Fibroblast of skin of left quadriceps (primary cell): ENCODE measurements around the gene IGF1R.

ENCODE experiments used
- DNase-seq, 2 experiments: peaks; one replicate each; pipeline ENCODE4 v3.0.0-alpha.2; 2013; ENCODE audit warnings: low read depth in 2 of 2

The IGF1R gene

GRCh38 chr15:98724494-98724893, 76.2 kb downstream of the IGF1R start:
- no peak for DNase-seq

GRCh38 chr15:98725874-98726273, 77.5 kb downstream of the IGF1R start:
- DNase-seq = no peak

GRCh38 chr15:98727115-98728040, 79.0 kb downstream of the IGF1R start:
- DNase-seq = peak; percentile 85

GRCh38 chr15:98728082-98728810, 79.9 kb downstream of the IGF1R start:
- DNase-seq = no peak

- no peak for DNase-seq
Measured at GRCh38 chr15:98728811-98729160, 80.4 kb downstream of the IGF1R start.

GRCh38 chr15:98729446-98730042, 81.2 kb downstream of the IGF1R start:
- no peak for DNase-seq

GRCh38 chr15:98730860-98731711, 82.7 kb downstream of the IGF1R start:
- no peak for DNase-seq

- no peak for DNase-seq
Measured at GRCh38 chr15:98731712-98732450, 83.5 kb downstream of the IGF1R start.

GRCh38 chr15:98733098-98733497, 84.8 kb downstream of the IGF1R start:
- no peak for DNase-seq

GRCh38 chr15:98734466-98735199, 86.3 kb downstream of the IGF1R start:
- DNase-seq = no peak

GRCh38 chr15:98735304-98735703, 87.0 kb downstream of the IGF1R start:
- no peak for DNase-seq

- DNase-seq = no peak
Measured at GRCh38 chr15:98735895-98736617, 87.7 kb downstream of the IGF1R start.

- no peak for DNase-seq
Measured at GRCh38 chr15:98737159-98737558, 88.8 kb downstream of the IGF1R start.

- DNase-seq = no peak
Measured at GRCh38 chr15:98737721-98738120, 89.4 kb downstream of the IGF1R start.

- no peak for DNase-seq
Measured at GRCh38 chr15:98738689-98739401, 90.5 kb downstream of the IGF1R start.

GRCh38 chr15:98740295-98740694, 92.0 kb downstream of the IGF1R start:
- no peak for DNase-seq

GRCh38 chr15:98740963-98741362, 92.6 kb downstream of the IGF1R start:
- no peak for DNase-seq

GRCh38 chr15:98743177-98743576, 94.8 kb downstream of the IGF1R start:
- DNase-seq = no peak

- DNase-seq = no peak
Measured at GRCh38 chr15:98744506-98744905, 96.2 kb downstream of the IGF1R start.
